GM10847 (cell line): ENCODE data around the gene ADAMTSL2.

Experiments used
- POLR2A ChIP-seq: IDR thresholded peaks from 2 replicates; pipeline ENCODE4 v1.6.1; 2011; ENCODE audit not compliant: insufficient read length; ENCODE audit errors: extremely low read depth

The ADAMTSL2 gene

GRCh38 chr9:133613432-133613831, 78.9 kb downstream of the ADAMTSL2 start:
- TF ChIP-seq POLR2A = no peak

- no peak for TF ChIP-seq POLR2A
These were observed 79.6 kb downstream of the ADAMTSL2 start for GRCh38 chr9:133614056-133614455.

GRCh38 chr9:133614678-133615077, 80.2 kb downstream of the ADAMTSL2 start:
- TF ChIP-seq POLR2A = no peak

- TF ChIP-seq POLR2A = no peak
These were observed 80.7 kb downstream of the ADAMTSL2 start for GRCh38 chr9:133615186-133615585.

- TF ChIP-seq POLR2A = no peak
These were observed 81.2 kb downstream of the ADAMTSL2 start for GRCh38 chr9:133615606-133616188.

- TF ChIP-seq POLR2A = no peak
These were observed 82.3 kb downstream of the ADAMTSL2 start for GRCh38 chr9:133616643-133617405.

GRCh38 chr9:133618726-133619125, 84.2 kb downstream of the ADAMTSL2 start:
- TF ChIP-seq POLR2A = no peak

GRCh38 chr9:133619791-133620190, 85.3 kb downstream of the ADAMTSL2 start:
- no peak for TF ChIP-seq POLR2A

GRCh38 chr9:133621725-133622267, 87.3 kb downstream of the ADAMTSL2 start:
- TF ChIP-seq POLR2A = no peak

- no peak for TF ChIP-seq POLR2A
These were observed 88.1 kb downstream of the ADAMTSL2 start for GRCh38 chr9:133622555-133622954.
